Measurements from ENCODE around the gene AGAP1. TPM values are rescaled to one million over a fixed set of nuclear protein-coding genes. Genes with fewer than 3 reads are reported as not detected.
A peak's percentile ranks its signal among the peaks of the same experiment; 100 is the strongest.

Gene AGAP1
- total and polyA plus RNA-seq, 2 donors (not counting 3 experiments of a cell fraction or from before 2014, with no cell fraction given): 10.2 to 20.9 TPM

- no TSS peak for BruUV-seq (replicated peaks)
- FAIRE-seq (no peak), DNase-seq (ENCODE audit: low read depth, low spot score) (no peak)
- ChIA-PET CTCF (interaction anchor here (2.0 kb wide), 1 partner anchor 604 kb away, joined by 4 read pairs; no protein-coding TSS in a partner anchor), POLR2A (no interaction called here)
- Histone ChIP-seq H3K4me1 (ENCODE audit: control insufficient read depth, extremely low read depth, insufficient read depth, low read length) (no peaks in the 10 kb centered on the region), H4K20me1 (replicated peaks; ENCODE audit: control insufficient read depth, extremely low read depth, insufficient read depth, low read length) (no peaks in the 10 kb centered on the region), H2AFZ (ENCODE audit: low read depth, low read length) (no peak overlapping the region), H3K36me3 (ENCODE audit: control insufficient read depth in 2 of 2, extremely low read depth in 1 of 2, insufficient read depth in 2 of 2, low read length in 2 of 2) (no peaks in the 10 kb centered on the region), H3K9me3 (replicated peaks; ENCODE audit: control insufficient read depth, insufficient read depth, low read length) (no peaks in the 10 kb centered on the region), H3K27me3 (ENCODE audit: control insufficient read depth in 2 of 2, insufficient read depth in 2 of 2, low read length in 2 of 2) (no peaks in the 10 kb centered on the region), H3K9ac (replicated peaks; ENCODE audit: extremely low read depth, insufficient read depth, low read length) (no peak overlapping the region), H3K9me1 (replicated peaks; ENCODE audit: control insufficient read depth, extremely low read depth, insufficient read depth, low read length) (no peaks in the 10 kb centered on the region), H3K4me2 (ENCODE audit: insufficient read depth, low read length) (no peak overlapping the region), H3K4me3 (replicated peaks in 1 of 3; ENCODE audit: insufficient read depth in 1 of 3, low read depth in 1 of 3, low read length in 3 of 3) (no peak overlapping the region), H3K27ac (ENCODE audit: insufficient read depth, low read depth, low read length) (no peak overlapping the region), H3K79me2 (ENCODE audit: control insufficient read depth, insufficient read depth, low read length) (no peaks in the 10 kb centered on the region)
- intact Hi-C loops (cut with micrococcal nuclease): loop anchor here (10.0 kb wide), 1 partner anchor 245 kb away; the partner anchor contains the start of gene AGAP1
- dilution Hi-C loops (cut with MboI; ENCODE audit: extremely low pct_ligation_motif_present, low sequenced_read_pairs): no loop called here
- TF ChIP-seq POLR2A (IDR thresholded peaks at IDR 0.05; ENCODE audit: low read depth, low read length): no peak
- no peak for TF ChIP-seq GATA2 (IDR thresholded peaks at IDR 0.05; ENCODE audit: insufficient read depth, insufficient read length, low read depth, low read length)
- no peak for TF ChIP-seq POLR2AphosphoS5 (IDR thresholded peaks at IDR 0.05; ENCODE audit: insufficient read depth, low read depth, low read length)
- TF ChIP-seq CTCF (IDR thresholded peaks at IDR 0.05; ENCODE audit: extremely low read depth in 1 of 2, insufficient read depth in 1 of 2, low read depth in 1 of 2, low read length in 2 of 2): no peak
Observed at GRCh38 chr2:235739704-235740415, 246.0 kb downstream of the AGAP1 start.

GRCh38 chr2:235740821-235741220 is 247.0 kb downstream of the AGAP1 start:
- FAIRE-seq: no peak
- intact Hi-C loops (cut with micrococcal nuclease): loop anchor here (10.0 kb wide), 1 partner anchor 246 kb away; the partner anchor contains the start of gene AGAP1
- no peak for DNase-seq (ENCODE audit: low read depth, low spot score)

More at GRCh38 chr2:235740821-235741220, 247.0 kb downstream of the AGAP1 start:
- no TSS peak for BruUV-seq (replicated peaks)
- Histone ChIP-seq H3K9ac (replicated peaks; ENCODE audit: extremely low read depth, insufficient read depth, low read length) (no peak overlapping the region), H3K27ac (ENCODE audit: insufficient read depth, low read depth, low read length) (no peak overlapping the region), H2AFZ (ENCODE audit: low read depth, low read length) (no peak overlapping the region), H3K27me3 (ENCODE audit: control insufficient read depth in 2 of 2, insufficient read depth in 2 of 2, low read length in 2 of 2) (no peaks in the 10 kb centered on the region), H3K4me3 (replicated peaks in 1 of 3; ENCODE audit: insufficient read depth in 1 of 3, low read depth in 1 of 3, low read length in 3 of 3) (no peak overlapping the region), H3K79me2 (ENCODE audit: control insufficient read depth, insufficient read depth, low read length) (no peaks in the 10 kb centered on the region), H3K9me3 (replicated peaks; ENCODE audit: control insufficient read depth, insufficient read depth, low read length) (no peaks in the 10 kb centered on the region), H4K20me1 (replicated peaks; ENCODE audit: control insufficient read depth, extremely low read depth, insufficient read depth, low read length) (no peaks in the 10 kb centered on the region), H3K4me1 (ENCODE audit: control insufficient read depth, extremely low read depth, insufficient read depth, low read length) (no peaks in the 10 kb centered on the region), H3K36me3 (ENCODE audit: control insufficient read depth in 2 of 2, extremely low read depth in 1 of 2, insufficient read depth in 2 of 2, low read length in 2 of 2) (no peaks in the 10 kb centered on the region), H3K4me2 (ENCODE audit: insufficient read depth, low read length) (no peak overlapping the region), H3K9me1 (replicated peaks; ENCODE audit: control insufficient read depth, extremely low read depth, insufficient read depth, low read length) (no peaks in the 10 kb centered on the region)
- TF ChIP-seq POLR2A (IDR thresholded peaks at IDR 0.05; ENCODE audit: low read depth, low read length) (no peak), FOS (IDR thresholded peaks at IDR 0.05; ENCODE audit: borderline replicate concordance, insufficient read depth, low read length) (no peak), EZH2 (IDR thresholded peaks at IDR 0.05; ENCODE audit: borderline replicate concordance, low read depth, low read length, severe bottlenecking) (no peak), JUN (IDR thresholded peaks at IDR 0.05; ENCODE audit: borderline replicate concordance, insufficient read depth, insufficient read length, low read depth) (no peak), CTCF (IDR thresholded peaks at IDR 0.05; ENCODE audit: extremely low read depth in 1 of 2, insufficient read depth in 1 of 2, low read depth in 1 of 2, low read length in 2 of 2) (peak in 1 of 2 donors; percentile 14), MYC (IDR thresholded peaks at IDR 0.05; ENCODE audit: low read depth, low read length) (no peak)
- CTCF ChIA-PET: interaction anchor here (0.8 to 2.0 kb wide), 3 partner anchors 14 to 605 kb away, joined by 3 to 5 read pairs (median 4); no protein-coding TSS in a partner anchor
- POLR2A ChIA-PET: no interaction called here
- dilution Hi-C loops (cut with MboI; ENCODE audit: extremely low pct_ligation_motif_present, low sequenced_read_pairs): no loop called here

Measured in endothelial cell of umbilical vein (primary cell).